Stomach (tissue), 4 donors: ENCODE data around the gene IFT172.

Experiments
- EP300 ChIP-seq: sonication (generic); formaldehyde crosslinking; IDR thresholded peaks from one replicate; pipeline ENCODE4 v1.6.1; 2017; ENCODE audit warnings: antibody characterized with exemption
- TF ChIP-seq, protein P1 (sequence below), 7 experiments: fragments of 450-650 bp in 4 of 7; fragments of 200-600 bp in 3 of 7; sonication (generic) in 3 of 7; IDR thresholded peaks; one replicate each; pipeline ENCODE4 v1.5.1; 2016 to 2019; ENCODE audit warnings: antibody characterized with exemption in 7 of 7, control low read depth in 2 of 7, mild to moderate bottlenecking in 1 of 7

DNA sequence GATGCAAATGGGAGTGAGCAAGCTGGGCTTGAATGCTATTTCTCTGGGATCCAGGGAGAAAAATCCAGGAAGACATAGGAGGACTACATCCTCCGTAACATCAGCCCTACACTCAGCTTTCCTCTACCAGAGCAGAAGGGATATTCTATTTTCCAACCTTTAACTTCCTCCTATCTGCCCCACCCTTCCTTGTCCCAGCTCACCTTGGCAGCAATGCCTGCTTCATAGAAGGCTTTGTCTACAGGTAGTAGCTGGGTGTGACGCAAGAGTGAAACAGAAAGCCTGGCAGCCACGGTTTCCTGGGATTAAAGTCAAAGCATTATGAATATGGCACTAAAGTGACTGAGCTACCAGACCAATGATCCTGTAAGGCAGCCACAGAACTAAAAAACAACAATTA is 43.5 kb downstream of the IFT172 start:
- TF ChIP-seq EP300: no peak
- TF ChIP-seq, protein P1, sequence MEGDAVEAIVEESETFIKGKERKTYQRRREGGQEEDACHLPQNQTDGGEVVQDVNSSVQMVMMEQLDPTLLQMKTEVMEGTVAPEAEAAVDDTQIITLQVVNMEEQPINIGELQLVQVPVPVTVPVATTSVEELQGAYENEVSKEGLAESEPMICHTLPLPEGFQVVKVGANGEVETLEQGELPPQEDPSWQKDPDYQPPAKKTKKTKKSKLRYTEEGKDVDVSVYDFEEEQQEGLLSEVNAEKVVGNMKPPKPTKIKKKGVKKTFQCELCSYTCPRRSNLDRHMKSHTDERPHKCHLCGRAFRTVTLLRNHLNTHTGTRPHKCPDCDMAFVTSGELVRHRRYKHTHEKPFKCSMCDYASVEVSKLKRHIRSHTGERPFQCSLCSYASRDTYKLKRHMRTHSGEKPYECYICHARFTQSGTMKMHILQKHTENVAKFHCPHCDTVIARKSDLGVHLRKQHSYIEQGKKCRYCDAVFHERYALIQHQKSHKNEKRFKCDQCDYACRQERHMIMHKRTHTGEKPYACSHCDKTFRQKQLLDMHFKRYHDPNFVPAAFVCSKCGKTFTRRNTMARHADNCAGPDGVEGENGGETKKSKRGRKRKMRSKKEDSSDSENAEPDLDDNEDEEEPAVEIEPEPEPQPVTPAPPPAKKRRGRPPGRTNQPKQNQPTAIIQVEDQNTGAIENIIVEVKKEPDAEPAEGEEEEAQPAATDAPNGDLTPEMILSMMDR (IDR thresholded peaks at IDR 0.05): no peak
